HCT116 (cell line): ENCODE measurements around the gene G2E3. TPM values are rescaled to one million over a fixed set of nuclear protein-coding genes. Genes with fewer than 3 reads are reported as not detected.

Experiments used
- ATAC-seq: fragments of 200-7000 bp; cut with Tn5 transposase; 2 replicates; pipeline ENCODE4 v1.9.1; 2020; ENCODE audit warnings: mild to moderate bottlenecking, moderate library complexity
- BruUV-seq: library from RNA; stranded (reverse); fragments of 400-500 nt; replicated peaks from 2 replicates; lab custom pipeline; 2021; lab: Mats Ljungman, UMichigan
- CTCF ChIA-PET: fragments of 300-600 bp; sonication (Branson Sonifier 250); formaldehyde crosslinking; loops from one replicate; lab custom pipeline; 2021; ENCODE audit warnings: antibody characterized with exemption; lab: Charles Lee
- POLR2A ChIA-PET: fragments of 300-600, 350-600 bp; sonication (Branson Sonifier 250); formaldehyde crosslinking; loops from one replicate; lab custom pipeline; 2021; ENCODE audit warnings: antibody characterized with exemption; lab: Charles Lee
- RAD21 ChIA-PET, 2 experiments: fragments of 300-600 bp; sonication (Branson Sonifier 250); formaldehyde crosslinking; loops; one replicate each; lab custom pipeline; 2023; ENCODE audit warnings: low total read pairs in 2 of 2; ENCODE audit not compliant: uncharacterized antibody in 2 of 2, unreplicated experiment in 2 of 2, low non-redundant PET in 1 of 2; lab: Charles Lee
- DNase-seq: peaks from one replicate; pipeline ENCODE4 v3.0.0-alpha.2; 2010; ENCODE audit warnings: low read depth, low spot score
- H2AFZ ChIP-seq: fragments of 200-600 bp; shearing (Covaris generic), sonication (generic); 2 replicates; pipeline ENCODE4 v1.6.1; 2017; ENCODE audit warnings: low read depth, mixed run types, mixed read lengths, antibody characterized with exemption, low read length; ENCODE audit not compliant: poor library complexity, severe bottlenecking
- H3K27ac ChIP-seq: 2 replicates; pipeline ENCODE4 v1.5.1; 2012; ENCODE audit warnings: low read depth, low read length
- H3K27me3 ChIP-seq: fragments of 200-600 bp; sonication (generic); 2 replicates; pipeline ENCODE4 v1.6.1; 2016; ENCODE audit warnings: mixed run types, low read length, mixed read lengths; ENCODE audit not compliant: insufficient read depth
- H3K36me3 ChIP-seq, 2 experiments: fragments of 200-500 bp in 1 of 2; fragments of 200-600 bp in 1 of 2; sonication (Bioruptor generic) in 1 of 2; sonication (generic) in 1 of 2; 2 replicates each; pipeline versions ENCODE4 v1.5.1 to v1.6.1; 2014 to 2016; ENCODE audit warnings: low read length in 2 of 2, inconsistent platforms in 1 of 2, mixed read lengths in 1 of 2, mixed run types in 1 of 2; ENCODE audit not compliant: insufficient read depth in 2 of 2, control insufficient read depth in 1 of 2
- H3K4me1 ChIP-seq, 2 experiments: fragments of 200-600 bp in 1 of 2; sonication (generic) in 1 of 2; 2 replicates each; pipeline versions ENCODE4 v1.5.1 to v1.6.1; 2012 to 2017; ENCODE audit warnings: low read length in 2 of 2, inconsistent platforms in 1 of 2, mild to moderate bottlenecking in 1 of 2, mixed read lengths in 1 of 2, mixed run types in 1 of 2, moderate library complexity in 1 of 2; ENCODE audit not compliant: insufficient read depth in 2 of 2, control insufficient read depth in 1 of 2
- H3K4me2 ChIP-seq: fragments of 200-600 bp; sonication (generic); 2 replicates; pipeline ENCODE4 v1.6.1; 2017; ENCODE audit warnings: mixed run types, low read length, mixed read lengths
- H3K4me3 ChIP-seq, 2 experiments: fragments of 200-600 bp in 1 of 2; sonication (generic) in 1 of 2; replicated peaks in 1 of 2; 2 replicates each; pipeline ENCODE4 v1.5.1; 2011 to 2016; ENCODE audit warnings: low read length in 2 of 2, control low read depth in 1 of 2, low read depth in 1 of 2, mild to moderate bottlenecking in 1 of 2, mixed read lengths in 1 of 2, mixed run types in 1 of 2
- H3K79me2 ChIP-seq: fragments of 200-600 bp; sonication (generic); 2 replicates; pipeline ENCODE4 v1.6.1; 2017; ENCODE audit warnings: mild to moderate bottlenecking, mixed run types, low read length, moderate library complexity, mixed read lengths; ENCODE audit not compliant: insufficient read depth
- H3K9ac ChIP-seq: fragments of 200-600 bp; sonication (generic); 2 replicates; pipeline ENCODE4 v1.6.1; 2016; ENCODE audit warnings: low read length, mixed read lengths
- H3K9me2 ChIP-seq: fragments of 200-600 bp; sonication (generic), shearing (Covaris generic); 2 replicates; pipeline ENCODE4 v1.6.1; 2017; ENCODE audit warnings: mixed run types, mild to moderate bottlenecking, moderate library complexity; ENCODE audit not compliant: insufficient read depth
- H3K9me3 ChIP-seq, 2 experiments: fragments of 200-500 bp in 1 of 2; fragments of 200-600 bp in 1 of 2; sonication (Bioruptor generic) in 1 of 2; sonication (generic) in 1 of 2; 2 replicates each; pipeline ENCODE4 v1.6.1; 2014 to 2017; ENCODE audit warnings: low read length in 2 of 2, mixed read lengths in 2 of 2, inconsistent platforms in 1 of 2, low read depth in 1 of 2, mild to moderate bottlenecking in 1 of 2, mixed run types in 1 of 2, moderate library complexity in 1 of 2; ENCODE audit not compliant: control insufficient read depth in 1 of 2, insufficient read depth in 1 of 2
- H4K20me1 ChIP-seq: fragments of 200-600 bp; sonication (generic), shearing (Covaris generic); 2 replicates; pipeline ENCODE4 v1.6.1; 2017; ENCODE audit warnings: mixed run types, mild to moderate bottlenecking, moderate library complexity; ENCODE audit not compliant: insufficient read depth
- ATF3 ChIP-seq: IDR thresholded peaks from 2 replicates; pipeline ENCODE4 v1.6.1; 2012
- CBX3 ChIP-seq: IDR thresholded peaks from 2 replicates; pipeline ENCODE4 v1.6.1; 2012; ENCODE audit warnings: low read depth
- CEBPB ChIP-seq: IDR thresholded peaks from 2 replicates; pipeline ENCODE4 v1.6.1; 2012; ENCODE audit warnings: low read depth
- CTCF ChIP-seq, 3 experiments: fragments of 200-600 bp in 1 of 3; sonication (generic) in 1 of 3; IDR thresholded peaks in 2 of 3; conservative IDR thresholded peaks in 1 of 3; 2 replicates each; pipeline ENCODE4 v1.5.1; 2012 to 2017; ENCODE audit warnings: low read depth in 2 of 3, low read length in 2 of 3, antibody characterized with exemption in 1 of 3, borderline replicate concordance in 1 of 3, control low read depth in 1 of 3, mild to moderate bottlenecking in 1 of 3, mixed read lengths in 1 of 3, mixed run types in 1 of 3, moderate library complexity in 1 of 3; ENCODE audit not compliant: insufficient read depth in 1 of 3
- FOSL1 ChIP-seq: IDR thresholded peaks from 2 replicates; pipeline ENCODE4 v1.6.1; 2012; ENCODE audit warnings: low read depth
- JUND ChIP-seq: IDR thresholded peaks from 2 replicates; pipeline ENCODE4 v1.6.1; 2012
- POLR2A ChIP-seq: IDR thresholded peaks from 2 replicates; pipeline ENCODE4 v1.7.0; 2011; ENCODE audit warnings: borderline replicate concordance; ENCODE audit not compliant: insufficient read depth, insufficient read length; ENCODE audit errors: extremely low read depth
- POLR2AphosphoS5 ChIP-seq: IDR thresholded peaks from 2 replicates; pipeline ENCODE4 v1.6.1; 2011; ENCODE audit warnings: mild to moderate bottlenecking, low read depth, low read length, moderate library complexity
- RAD21 ChIP-seq: IDR thresholded peaks from 2 replicates; pipeline ENCODE4 v1.6.1; 2012; ENCODE audit warnings: low read depth, mild to moderate bottlenecking
- REST ChIP-seq: IDR thresholded peaks from 2 replicates; pipeline ENCODE4 v1.6.1; 2012; ENCODE audit warnings: low read depth
- SP1 ChIP-seq: IDR thresholded peaks from 2 replicates; pipeline ENCODE4 v1.6.1; 2012; ENCODE audit warnings: low read depth
- SRF ChIP-seq: IDR thresholded peaks from 2 replicates; pipeline ENCODE4 v1.6.1; 2012; ENCODE audit warnings: low read depth
- YY1 ChIP-seq: IDR thresholded peaks from 2 replicates; pipeline ENCODE4 v1.6.1; 2011; ENCODE audit warnings: low read length, low read depth, moderate library complexity, mild to moderate bottlenecking; ENCODE audit not compliant: insufficient replicate concordance; ENCODE audit errors: extremely low read depth
- ZBTB33 ChIP-seq: IDR thresholded peaks from 2 replicates; pipeline ENCODE4 v1.6.1; 2011; ENCODE audit warnings: mild to moderate bottlenecking, low read length, moderate library complexity; ENCODE audit not compliant: insufficient replicate concordance; ENCODE audit errors: extremely low read depth
- ZNF274 ChIP-seq: fragments of 200-500 bp; sonication (Bioruptor generic); IDR thresholded peaks from 2 replicates; pipeline ENCODE4 v1.6.1; 2014; ENCODE audit warnings: mild to moderate bottlenecking, low read depth, low read length, inconsistent platforms
- intact Hi-C: fragments of 100-400 bp; cut with micrococcal nuclease; formaldehyde crosslinking; loops from 2 replicates; pipeline ENCODE4 v1.10.0; 2022
- total RNA-seq: library from RNA; stranded (reverse); gene quantifications from one replicate; pipeline ENCODE4 v1.2.1, GENCODE V29; 2021; ENCODE audit not compliant: unreplicated experiment

Gene G2E3
- total RNA-seq, 1 experiment from 2014 or later: 47.0 TPM

GRCh38 chr14:30610787-30611343, 51.9 kb downstream of the G2E3 start:
- Histone ChIP-seq H3K9me3 (no peaks in the 10 kb centered on the region), H3K4me2 (no peak overlapping the region), H3K79me2 (peaks cover 9% of the 10 kb centered on the region; the same call in 1 of the 2 replicates), H4K20me1 (0 out of 2 replicates have a peak, but pooled peaks cover 4% of the 10 kb centered on the region), H3K9me2 (no peaks in the 10 kb centered on the region), H3K36me3 (peaks cover 18 to 28% of the 10 kb centered on the region in 2 experiments), H3K4me3 (no peak overlapping the region), H3K9ac (no peak overlapping the region), H3K27me3 (no peaks in the 10 kb centered on the region), H3K4me1 (peaks cover 4 to 16% of the 10 kb centered on the region in 2 experiments; a peak in 2 of 4 replicates), H3K27ac (no peak overlapping the region), H2AFZ (no peak overlapping the region)
- intact Hi-C loops: no loop called here
- TF ChIP-seq FOSL1 (no peak), YY1 (no peak), ATF3 (no peak), POLR2A (no peak), POLR2AphosphoS5 (no peak), CTCF (IDR thresholded peaks at IDR 0.05 in 2 of 3, conservative IDR thresholded peaks at IDR 0.05 in 1 of 3; ENCODE audit: borderline replicate concordance in 1 of 3, insufficient read depth in 1 of 3, low read depth in 2 of 3, low read length in 2 of 3) (peak in 1 of 3 experiments; percentile 31; a peak in 2 of 6 replicates), CEBPB (no peak), RAD21 (0 out of 2 replicates have a peak, but pooled peaks have one; percentile 32), SRF (no peak), ZNF274 (no peak), CBX3 (no peak), ZBTB33 (no peak), SP1 (no peak), REST (no peak), JUND (no peak)
- DNase-seq (peak; percentile 36), ATAC-seq (0 out of 2 replicates have a peak, but pooled peaks have one; percentile 36)
- POLR2A ChIA-PET: interaction anchor here (0.9 kb wide), 1 partner anchor 11 kb away, joined by 3 read pairs; no protein-coding TSS in a partner anchor
- CTCF ChIA-PET: interaction anchor here (1.7 kb wide), 1 partner anchor 235 kb away, joined by 4 read pairs; no protein-coding TSS in a partner anchor
- no TSS peak for BruUV-seq
- RAD21 ChIA-PET: interaction anchor here in 1 of 2 experiments (0.5 kb wide), 1 partner anchor 161 kb away, joined by 3 read pairs; no protein-coding TSS in a partner anchor
